ENCODE measurements around the gene CCNQ.

Gene CCNQ

DNA sequence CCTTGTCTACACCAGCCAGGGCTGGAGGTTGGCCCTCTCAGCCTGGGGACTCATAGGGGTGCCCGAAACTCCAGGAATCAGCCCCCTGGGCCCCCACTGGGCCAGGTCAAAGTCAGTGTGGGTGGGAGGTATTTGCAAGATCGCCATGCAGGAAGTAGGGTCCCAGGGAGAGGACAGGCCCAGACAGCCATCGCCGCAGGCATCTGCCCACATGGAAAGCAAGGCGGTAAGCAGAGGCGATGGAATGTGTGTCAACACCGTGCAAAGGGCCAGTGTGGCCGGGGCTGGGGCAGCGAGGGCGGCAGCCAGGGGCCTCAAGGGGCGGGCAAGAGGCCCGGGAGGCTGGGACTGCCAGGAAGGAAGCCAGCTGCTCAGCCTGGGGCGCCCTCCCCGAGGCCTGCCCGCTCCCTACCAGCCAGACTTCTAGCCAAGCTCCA is 28.8 kb upstream of the CCNQ start:
- Histone ChIP-seq H3K27me3 (ENCODE audit: control insufficient read depth, insufficient read depth, low read length) (no peaks in the 10 kb centered on the region), H3K9ac (ENCODE audit: low read depth, low read length) (no peak overlapping the region), H3K27ac (ENCODE audit: low read depth, low read length) (no peak overlapping the region)

DNA sequence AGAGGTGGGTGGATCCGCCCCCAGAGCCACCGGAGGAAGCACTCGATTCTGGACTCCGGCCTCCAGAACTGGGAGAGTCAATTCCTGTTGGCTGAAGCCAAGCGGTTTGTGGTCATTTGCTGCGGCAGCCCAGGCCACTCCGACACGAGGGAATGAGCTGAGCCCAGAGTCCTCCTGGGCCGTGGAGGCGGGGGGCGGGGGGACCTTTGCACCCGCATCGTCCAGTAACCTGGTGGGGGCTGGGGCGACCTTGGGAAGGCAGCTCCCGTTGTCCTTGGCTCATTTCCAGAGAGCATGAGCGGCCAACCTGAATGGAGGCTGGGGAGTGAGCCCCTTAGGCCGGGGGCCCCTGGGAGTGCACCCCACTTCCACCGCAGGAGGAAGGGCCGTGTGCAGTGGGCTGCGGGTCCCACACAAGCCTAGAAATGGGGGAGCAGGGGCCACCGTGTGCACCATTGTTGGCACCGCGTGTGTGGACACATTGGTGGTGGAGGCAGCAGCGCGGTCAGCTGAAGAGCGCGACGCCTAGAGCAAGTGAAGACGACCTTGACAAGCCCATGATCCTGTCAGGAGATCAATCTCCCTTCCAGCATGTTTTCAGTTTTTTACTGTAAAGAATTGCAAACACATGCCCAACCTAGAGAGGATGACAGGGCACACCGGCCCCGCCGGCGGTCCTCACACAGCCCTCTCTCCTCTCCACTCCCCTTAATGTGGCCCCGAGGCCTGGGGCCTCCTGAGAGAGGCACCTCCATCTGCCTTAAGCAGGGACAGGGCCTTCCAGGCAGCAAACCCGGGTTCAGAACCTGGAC is 28.1 kb upstream of the CCNQ start:
- Histone ChIP-seq H3K9me3 (ENCODE audit: control insufficient read depth, insufficient read depth, low read length) (peaks cover 35% of the 10 kb centered on the region), H3K27me3 (ENCODE audit: control insufficient read depth, insufficient read depth, low read length) (no peaks in the 10 kb centered on the region), H3K9ac (ENCODE audit: low read depth, low read length) (no peak overlapping the region), H3K4me1 (ENCODE audit: control insufficient read depth, insufficient read depth, low read length) (no peaks in the 10 kb centered on the region), H3K36me3 (ENCODE audit: control insufficient read depth, insufficient read depth, low read length) (no peaks in the 10 kb centered on the region), H3K4me3 (ENCODE audit: low read depth, low read length) (no peak overlapping the region), H3K27ac (ENCODE audit: low read depth, low read length) (no peak overlapping the region)

More for the DNA sequence above, 28.8 kb upstream of the CCNQ start:
- no peaks in the 10 kb centered on the region for H3K4me1 ChIP-seq (ENCODE audit: control insufficient read depth, insufficient read depth, low read length)
- no peaks in the 10 kb centered on the region for H3K36me3 ChIP-seq (ENCODE audit: control insufficient read depth, insufficient read depth, low read length)
- H3K4me3 ChIP-seq (ENCODE audit: low read depth, low read length) = no peak overlapping the region
- peaks cover 35% of the 10 kb centered on the region for H3K9me3 ChIP-seq (ENCODE audit: control insufficient read depth, insufficient read depth, low read length)

DNA sequence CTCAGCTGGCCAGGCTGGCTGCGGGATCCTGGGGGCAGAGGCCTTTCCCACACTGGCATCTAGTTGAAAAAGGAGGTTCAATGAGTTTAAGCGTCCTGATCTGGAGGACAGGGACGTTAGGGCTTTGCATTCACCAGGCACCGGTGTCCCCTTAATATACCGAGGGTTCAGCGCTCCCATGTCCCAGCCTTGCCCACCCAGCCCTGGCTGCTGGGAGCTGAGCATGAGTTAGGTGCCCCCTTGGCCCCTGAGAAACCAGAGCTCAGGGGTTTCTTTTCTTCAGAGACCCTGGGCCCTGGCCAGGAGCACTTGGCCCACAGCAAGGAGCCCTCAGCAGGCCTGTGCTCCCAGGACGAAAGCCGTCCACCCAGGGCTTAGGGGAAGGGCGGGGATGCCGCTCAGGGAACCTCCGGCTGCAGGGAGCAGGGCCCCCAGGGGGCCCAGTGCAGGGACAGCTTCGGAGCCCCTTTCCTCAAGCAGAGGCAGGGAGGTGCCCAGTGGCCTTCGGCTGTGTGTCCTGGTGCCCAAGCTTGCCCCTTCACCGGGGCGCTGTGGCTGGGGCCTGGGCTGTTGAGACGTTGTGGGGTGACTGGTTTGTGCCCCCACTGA is 27.2 kb upstream of the CCNQ start:
- Histone ChIP-seq H3K27me3 (ENCODE audit: control insufficient read depth, insufficient read depth, low read length) (no peaks in the 10 kb centered on the region), H3K4me3 (ENCODE audit: low read depth, low read length) (no peak overlapping the region), H3K9ac (ENCODE audit: low read depth, low read length) (no peak overlapping the region), H3K27ac (ENCODE audit: low read depth, low read length) (no peak overlapping the region), H3K36me3 (ENCODE audit: control insufficient read depth, insufficient read depth, low read length) (no peaks in the 10 kb centered on the region), H3K9me3 (ENCODE audit: control insufficient read depth, insufficient read depth, low read length) (peaks cover 37% of the 10 kb centered on the region), H3K4me1 (ENCODE audit: control insufficient read depth, insufficient read depth, low read length) (no peaks in the 10 kb centered on the region)

DNA sequence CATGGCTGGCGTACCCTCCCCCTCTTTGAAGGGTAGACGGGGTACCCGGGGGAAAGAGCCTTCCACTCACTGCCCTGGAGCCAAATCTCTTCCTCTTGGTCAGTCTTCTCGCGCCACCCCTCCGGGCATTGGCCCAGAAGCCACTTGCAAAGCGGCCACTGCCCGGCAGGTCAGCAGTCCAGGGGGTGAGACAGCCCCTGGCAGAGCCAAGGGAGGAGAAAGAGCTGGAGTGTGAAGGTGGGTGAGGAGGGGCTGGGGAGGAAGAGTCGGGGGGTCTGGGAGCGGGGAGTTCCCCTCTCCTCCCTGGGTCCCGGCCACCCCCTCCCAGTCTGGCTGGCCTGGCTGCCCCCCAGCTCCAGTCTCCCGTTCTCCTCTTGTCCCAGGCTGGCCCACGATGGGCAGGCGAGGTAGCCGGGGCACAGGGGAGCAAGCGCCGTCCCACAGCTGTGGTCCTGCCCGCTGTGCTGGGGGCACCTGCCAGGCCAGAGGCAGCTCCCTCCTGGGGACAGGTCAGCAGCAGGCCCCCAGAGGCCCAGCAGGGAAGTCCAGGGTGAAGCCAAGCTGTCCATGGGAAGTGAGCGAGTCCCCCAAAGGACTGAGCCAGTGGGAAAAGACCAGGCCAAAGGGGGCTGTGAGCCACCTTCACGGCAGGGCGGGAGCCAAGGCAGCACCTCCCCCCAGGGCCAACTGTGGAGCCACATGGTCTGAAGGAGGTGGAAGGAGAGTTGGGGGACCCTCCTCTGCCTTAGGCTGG is 26.5 kb upstream of the CCNQ start:
- Histone ChIP-seq H3K9me3 (ENCODE audit: control insufficient read depth, insufficient read depth, low read length) (peaks cover 40% of the 10 kb centered on the region), H3K27me3 (ENCODE audit: control insufficient read depth, insufficient read depth, low read length) (no peaks in the 10 kb centered on the region), H3K4me1 (ENCODE audit: control insufficient read depth, insufficient read depth, low read length) (no peaks in the 10 kb centered on the region), H3K27ac (ENCODE audit: low read depth, low read length) (no peak overlapping the region), H3K4me3 (ENCODE audit: low read depth, low read length) (no peak overlapping the region), H3K9ac (ENCODE audit: low read depth, low read length) (no peak overlapping the region), H3K36me3 (ENCODE audit: control insufficient read depth, insufficient read depth, low read length) (no peaks in the 10 kb centered on the region)

DNA sequence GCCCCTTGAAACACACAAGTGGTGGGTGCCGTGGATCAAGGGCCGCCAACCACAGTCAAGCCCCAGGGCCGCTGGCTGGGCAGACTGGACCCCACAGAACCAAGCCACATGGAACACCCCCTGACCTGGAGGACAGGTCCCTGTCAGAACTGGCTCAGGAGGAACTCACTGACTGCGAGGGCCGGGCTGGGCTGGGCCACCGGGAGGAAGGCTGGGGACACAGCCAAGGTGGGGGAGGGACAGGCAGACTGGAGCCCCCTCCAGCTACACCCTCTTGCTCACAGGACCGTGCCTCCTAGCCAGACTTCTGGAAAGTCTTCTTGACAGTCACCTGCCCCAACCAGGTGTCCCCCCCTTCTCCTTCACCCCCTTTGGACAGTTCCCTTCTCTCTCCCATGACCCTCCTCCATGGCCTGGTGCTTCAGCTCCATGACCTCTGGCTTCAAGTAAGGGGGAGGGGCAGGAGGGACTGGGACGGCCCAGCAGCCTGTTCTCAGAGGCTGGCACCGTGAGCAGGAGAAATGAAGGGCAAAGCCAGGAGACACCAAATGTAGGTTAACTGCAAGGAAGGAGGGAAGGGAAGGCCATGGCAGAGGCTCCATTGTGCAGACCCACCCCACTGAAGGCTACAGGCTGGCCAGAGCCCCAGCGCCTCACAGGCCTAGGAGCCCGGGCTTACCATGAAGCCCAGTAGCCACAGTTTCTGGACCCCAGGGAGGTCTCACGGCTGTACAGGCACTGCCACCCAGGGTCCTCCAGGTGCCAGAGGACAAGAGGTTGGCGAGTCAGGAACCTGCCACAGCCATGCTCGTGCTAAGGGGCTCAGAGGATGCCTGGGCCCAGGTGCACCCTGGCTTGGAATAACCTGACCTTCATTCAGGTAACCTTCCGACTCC is 25.5 kb upstream of the CCNQ start:
- Histone ChIP-seq H3K36me3 (ENCODE audit: control insufficient read depth, insufficient read depth, low read length) (no peaks in the 10 kb centered on the region), H3K9ac (ENCODE audit: low read depth, low read length) (no peak overlapping the region), H3K27me3 (ENCODE audit: control insufficient read depth, insufficient read depth, low read length) (no peaks in the 10 kb centered on the region), H3K27ac (ENCODE audit: low read depth, low read length) (no peak overlapping the region), H3K4me3 (ENCODE audit: low read depth, low read length) (no peak overlapping the region), H3K9me3 (ENCODE audit: control insufficient read depth, insufficient read depth, low read length) (peaks cover 33% of the 10 kb centered on the region), H3K4me1 (ENCODE audit: control insufficient read depth, insufficient read depth, low read length) (no peaks in the 10 kb centered on the region)

DNA sequence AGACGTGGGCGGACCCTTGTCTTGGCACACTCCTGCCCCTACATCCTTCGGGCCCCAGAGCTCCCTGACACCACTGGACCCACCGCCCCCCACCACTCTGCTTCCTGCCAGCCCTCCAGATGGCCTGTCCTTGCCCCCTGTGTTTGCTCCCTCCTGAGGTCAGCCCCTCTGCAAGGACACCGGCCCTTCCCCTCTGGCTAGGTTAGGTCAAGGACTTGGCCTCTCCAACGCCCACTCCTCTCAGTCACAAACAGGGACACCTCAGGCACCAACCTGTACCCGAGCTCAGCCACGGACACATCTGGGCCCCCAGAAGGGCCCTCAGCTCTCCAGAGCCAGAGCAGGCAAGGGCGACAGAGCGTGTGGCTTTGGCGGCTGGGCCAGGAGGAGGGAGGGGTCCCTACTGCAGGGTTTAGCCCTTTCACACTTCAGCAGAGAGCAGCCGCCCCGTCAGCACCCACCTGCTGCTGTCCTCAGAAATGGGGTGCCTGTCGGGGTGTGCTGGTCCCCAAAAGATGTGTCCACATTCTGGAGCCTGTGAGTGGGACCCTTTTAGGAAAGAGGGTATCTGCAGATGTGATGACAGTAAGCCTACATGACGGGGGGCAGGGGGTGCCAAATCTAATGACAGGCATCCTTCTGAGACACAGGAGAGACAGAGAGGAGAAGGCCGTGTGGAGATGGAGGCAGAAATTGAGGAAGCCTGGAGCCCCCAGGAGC is 24.5 kb upstream of the CCNQ start:
- Histone ChIP-seq H3K27ac (ENCODE audit: low read depth, low read length) (no peak overlapping the region), H3K9me3 (ENCODE audit: control insufficient read depth, insufficient read depth, low read length) (peaks cover 34% of the 10 kb centered on the region), H3K9ac (ENCODE audit: low read depth, low read length) (no peak overlapping the region), H3K27me3 (ENCODE audit: control insufficient read depth, insufficient read depth, low read length) (peaks cover 2% of the 10 kb centered on the region; the same call in 1 of the 2 replicates), H3K36me3 (ENCODE audit: control insufficient read depth, insufficient read depth, low read length) (no peaks in the 10 kb centered on the region), H3K4me3 (ENCODE audit: low read depth, low read length) (no peak overlapping the region), H3K4me1 (ENCODE audit: control insufficient read depth, insufficient read depth, low read length) (no peaks in the 10 kb centered on the region)

DNA sequence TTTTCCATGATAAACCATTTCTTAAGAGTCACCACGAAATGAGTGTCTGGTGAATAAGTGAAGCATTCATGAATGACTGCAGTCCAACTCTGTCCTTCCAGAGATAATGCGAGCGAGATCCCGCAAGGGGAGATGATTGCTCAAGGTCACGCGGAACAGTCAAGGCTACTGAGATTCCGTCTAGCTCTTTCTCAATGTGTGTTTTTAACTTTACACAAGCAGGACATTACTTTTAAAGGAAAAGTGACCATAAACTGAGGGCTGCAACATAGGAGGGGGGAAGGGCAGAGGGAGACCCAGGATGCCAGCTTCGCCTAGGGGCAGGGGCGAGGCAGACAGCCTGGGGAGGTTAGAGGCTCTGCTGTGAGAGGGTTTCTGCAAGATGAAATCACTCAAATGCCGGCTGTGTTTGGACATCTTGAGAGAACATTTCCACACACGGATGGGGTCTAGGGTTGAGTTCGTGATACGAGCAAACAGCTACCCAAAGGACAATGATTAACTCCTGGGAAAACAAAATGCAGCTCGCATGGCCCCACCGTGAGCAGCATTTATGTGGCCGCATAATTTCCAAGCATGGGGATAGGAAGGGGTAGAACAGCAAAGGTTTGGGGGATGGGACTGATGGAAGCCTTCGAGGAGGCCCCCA is 23.8 kb upstream of the CCNQ start:
- Histone ChIP-seq H3K4me1 (ENCODE audit: control insufficient read depth, insufficient read depth, low read length) (no peaks in the 10 kb centered on the region), H3K4me3 (ENCODE audit: low read depth, low read length) (no peak overlapping the region), H3K9ac (ENCODE audit: low read depth, low read length) (no peak overlapping the region), H3K27ac (ENCODE audit: low read depth, low read length) (no peak overlapping the region), H3K27me3 (ENCODE audit: control insufficient read depth, insufficient read depth, low read length) (peaks cover 8% of the 10 kb centered on the region; the same call in 1 of the 2 replicates), H3K36me3 (ENCODE audit: control insufficient read depth, insufficient read depth, low read length) (no peaks in the 10 kb centered on the region), H3K9me3 (ENCODE audit: control insufficient read depth, insufficient read depth, low read length) (peaks cover 34% of the 10 kb centered on the region)

DNA sequence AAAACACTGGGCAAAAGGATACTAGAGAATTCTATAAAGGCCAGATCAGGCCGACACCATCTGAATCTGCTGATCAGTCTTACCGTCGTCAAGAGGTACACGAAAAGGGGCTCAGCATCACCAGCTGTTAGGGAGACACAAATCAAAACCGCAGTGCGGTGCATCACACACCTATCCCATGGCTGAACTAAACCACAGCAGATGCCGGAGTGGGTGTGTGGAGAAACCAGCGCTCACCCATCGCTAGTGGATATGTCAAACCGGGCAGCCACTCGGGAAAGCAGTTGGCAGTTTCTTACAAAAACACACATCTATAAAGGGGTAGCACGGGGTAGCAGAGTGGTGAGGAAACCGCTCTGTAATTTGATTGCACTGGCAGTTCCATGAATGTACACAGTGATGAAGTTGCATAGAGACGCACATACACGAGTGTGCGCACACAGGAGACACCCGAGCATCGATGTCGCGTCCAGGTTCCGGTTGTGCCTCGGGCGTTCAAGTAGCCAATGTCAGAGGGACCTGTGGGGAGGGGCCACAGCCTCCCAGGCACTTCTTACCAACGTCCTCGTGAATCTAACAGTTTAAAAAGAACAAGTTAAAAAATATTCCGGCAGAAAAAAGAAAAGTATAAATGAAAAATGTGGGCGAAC is 23.1 kb upstream of the CCNQ start:
- Histone ChIP-seq H3K4me1 (ENCODE audit: control insufficient read depth, insufficient read depth, low read length) (no peaks in the 10 kb centered on the region), H3K27ac (ENCODE audit: low read depth, low read length) (no peak overlapping the region), H3K9me3 (ENCODE audit: control insufficient read depth, insufficient read depth, low read length) (peaks cover 37% of the 10 kb centered on the region), H3K4me3 (ENCODE audit: low read depth, low read length) (no peak overlapping the region), H3K9ac (ENCODE audit: low read depth, low read length) (no peak overlapping the region), H3K27me3 (ENCODE audit: control insufficient read depth, insufficient read depth, low read length) (peaks cover 8% of the 10 kb centered on the region; the same call in 1 of the 2 replicates), H3K36me3 (ENCODE audit: control insufficient read depth, insufficient read depth, low read length) (no peaks in the 10 kb centered on the region)

DNA sequence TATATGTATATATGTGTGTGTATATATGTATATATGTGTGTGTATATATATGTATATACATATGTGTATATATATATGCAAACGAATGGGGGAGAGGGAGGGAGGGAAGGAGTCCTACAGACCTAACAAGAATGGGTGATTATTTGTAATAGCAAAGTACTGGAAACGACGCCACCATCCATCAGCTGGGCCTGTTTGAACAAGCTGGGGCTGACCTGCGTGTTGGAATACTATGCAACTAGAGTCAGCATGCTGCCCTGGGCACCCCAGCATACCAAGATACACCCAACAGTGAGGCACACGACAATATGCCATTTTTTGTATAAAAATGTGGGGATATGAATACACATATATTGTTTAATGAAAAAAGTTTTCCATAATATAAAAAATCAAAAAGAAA is 21.6 kb upstream of the CCNQ start:
- H3K27me3 ChIP-seq (ENCODE audit: control insufficient read depth, insufficient read depth, low read length) = peaks cover 8% of the 10 kb centered on the region; the same call in 1 of the 2 replicates
- no peak overlapping the region for H3K9ac ChIP-seq (ENCODE audit: low read depth, low read length)
- peaks cover 40% of the 10 kb centered on the region for H3K9me3 ChIP-seq (ENCODE audit: control insufficient read depth, insufficient read depth, low read length)
- no peak overlapping the region for H3K4me3 ChIP-seq (ENCODE audit: low read depth, low read length)
- no peaks in the 10 kb centered on the region for H3K4me1 ChIP-seq (ENCODE audit: control insufficient read depth, insufficient read depth, low read length)
- no peaks in the 10 kb centered on the region for H3K36me3 ChIP-seq (ENCODE audit: control insufficient read depth, insufficient read depth, low read length)
- no peak overlapping the region for H3K27ac ChIP-seq (ENCODE audit: low read depth, low read length)
